Neural progenitor cell (in vitro differentiated cells): ENCODE data around the gene JAM2. TPM values are rescaled to one million over a fixed set of nuclear protein-coding genes. Genes with fewer than 3 reads are reported as not detected.

ENCODE experiments used
- DNase-seq: peaks from one replicate; pipeline ENCODE4 v3.0.0-alpha.2; 2016; ENCODE audit warnings: low spot score
- H2AFZ ChIP-seq: fragments of 200-600 bp; sonication (generic); replicated peaks from 2 replicates; pipeline ENCODE4 v1.6.1; 2016; ENCODE audit warnings: antibody characterized with exemption
- H3F3A ChIP-seq: fragments of 200-600 bp; sonication (generic); 2 replicates; pipeline ENCODE4 v1.6.1; 2016; ENCODE audit warnings: antibody characterized with exemption, low read depth
- H3K27ac ChIP-seq: fragments of 200-600 bp; sonication (generic); 2 replicates; pipeline ENCODE4 v1.5.1; 2016; ENCODE audit warnings: mild to moderate bottlenecking
- H3K27me3 ChIP-seq: fragments of 200-600 bp; sonication (generic); 2 replicates; pipeline ENCODE4 v1.6.1; 2016; ENCODE audit warnings: mild to moderate bottlenecking, moderate library complexity
- H3K36me3 ChIP-seq: fragments of 200-600 bp; sonication (generic); 2 replicates; pipeline ENCODE4 v1.5.1; 2016
- H3K4me1 ChIP-seq: fragments of 200-600 bp; sonication (generic); 2 replicates; pipeline ENCODE4 v1.6.1; 2016; ENCODE audit warnings: mixed run types
- H3K4me2 ChIP-seq: fragments of 200-600 bp; sonication (generic); 2 replicates; pipeline ENCODE4 v1.6.1; 2016
- H3K4me3 ChIP-seq: fragments of 200-600 bp; sonication (generic); 2 replicates; pipeline ENCODE4 v1.5.1; 2016
- H3K79me2 ChIP-seq: fragments of 200-600 bp; sonication (generic); 2 replicates; pipeline ENCODE4 v1.6.1; 2016; ENCODE audit warnings: low read depth
- H3K9ac ChIP-seq: fragments of 200-600 bp; sonication (generic); 2 replicates; pipeline ENCODE4 v1.6.1; 2016
- H3K9me3 ChIP-seq: fragments of 200-600 bp; sonication (generic); 2 replicates; pipeline ENCODE4 v1.5.1; 2016; ENCODE audit warnings: low read depth
- H4K20me1 ChIP-seq: fragments of 200-600 bp; sonication (generic); 2 replicates; pipeline ENCODE4 v1.6.1; 2016; ENCODE audit warnings: low read depth
- H3K27ac Mint-ChIP-seq: 3 replicates; pipeline ENCODE4 v1.8.0; 2021; ENCODE audit warnings: mixed read lengths
- H3K27me3 Mint-ChIP-seq: 2 replicates; pipeline ENCODE4 v1.8.0; 2022; ENCODE audit warnings: low read depth, mild to moderate bottlenecking, inconsistent platforms, moderate library complexity, mixed read lengths; ENCODE audit not compliant: insufficient read depth
- H3K36me3 Mint-ChIP-seq: 3 replicates; pipeline ENCODE4 v1.8.0; 2021; ENCODE audit warnings: mixed read lengths
- H3K4me1 Mint-ChIP-seq: 3 replicates; pipeline ENCODE4 v1.8.0; 2021; ENCODE audit warnings: mixed read lengths
- H3K4me3 Mint-ChIP-seq: 3 replicates; pipeline ENCODE4 v1.8.0; 2021; ENCODE audit warnings: mild to moderate bottlenecking, moderate library complexity, mixed read lengths
- H3K9me3 Mint-ChIP-seq: 3 replicates; pipeline ENCODE4 v1.8.0; 2020; ENCODE audit warnings: mixed read lengths
- EZH2 ChIP-seq: fragments of 200-600 bp; sonication (generic); IDR thresholded peaks from 2 replicates; pipeline ENCODE4 v1.6.1; 2017; ENCODE audit warnings: antibody characterized with exemption, mild to moderate bottlenecking, moderate library complexity
- EZH2phosphoT487 ChIP-seq: fragments of 200-600 bp; sonication (generic); IDR thresholded peaks from 2 replicates; pipeline ENCODE4 v1.6.1; 2017; ENCODE audit warnings: antibody characterized with exemption
- total RNA-seq: library from RNA; depleted of rRNA; stranded (reverse); fragments of >200 nt; gene quantifications from 2 replicates; pipeline ENCODE4 v1.2.3, GENCODE V29; 2015; ENCODE audit warnings: low replicate concordance
- TF ChIP-seq, protein P1 (sequence below): fragments of 200-600 bp; sonication (generic); IDR thresholded peaks from 2 replicates; pipeline ENCODE4 v1.5.1; 2017; ENCODE audit warnings: antibody characterized with exemption, mild to moderate bottlenecking

JAM2 gene
- total RNA-seq, 1 donor from 2014 or later, result 1.9 TPM

DNA sequence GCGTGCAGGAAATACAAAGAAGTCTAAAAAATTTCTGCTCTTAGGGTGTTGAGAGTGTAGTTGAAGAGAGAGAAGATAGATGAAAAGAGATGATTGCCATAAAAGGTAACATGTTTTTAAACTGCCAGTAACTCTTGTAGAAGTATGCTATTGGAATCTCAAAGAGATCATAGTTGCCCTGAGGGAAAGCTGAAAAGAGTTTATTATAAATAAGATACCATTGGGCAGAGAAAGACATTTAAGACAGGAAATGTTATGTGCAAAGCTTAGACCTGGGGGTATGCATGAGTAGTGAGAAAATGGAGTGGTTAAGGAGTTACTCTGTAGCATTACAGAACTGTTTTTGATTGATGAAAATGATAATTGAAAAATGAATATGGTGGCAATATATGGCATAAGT is 113.4 kb downstream of the JAM2 start:
- H3K27me3 Mint-ChIP-seq, result no peaks in the 10 kb centered on the region
- H3K4me3 ChIP-seq, result no peak overlapping the region
- no peak overlapping the region for H3K27ac Mint-ChIP-seq
- no peak overlapping the region for H2AFZ ChIP-seq
- H3K4me2 ChIP-seq, result no peak overlapping the region
- H3K9me3 ChIP-seq, result no peaks in the 10 kb centered on the region
- H3K27ac ChIP-seq, result no peak overlapping the region
- no peak overlapping the region for H3K9ac ChIP-seq
- H3K36me3 Mint-ChIP-seq, result peaks cover 10% of the 10 kb centered on the region
- H3K9me3 Mint-ChIP-seq, result no peaks in the 10 kb centered on the region
- no peaks in the 10 kb centered on the region for H3K27me3 ChIP-seq
- peaks cover 11% of the 10 kb centered on the region for H3K36me3 ChIP-seq
- no peak for DNase-seq
- TF ChIP-seq, protein P1, sequence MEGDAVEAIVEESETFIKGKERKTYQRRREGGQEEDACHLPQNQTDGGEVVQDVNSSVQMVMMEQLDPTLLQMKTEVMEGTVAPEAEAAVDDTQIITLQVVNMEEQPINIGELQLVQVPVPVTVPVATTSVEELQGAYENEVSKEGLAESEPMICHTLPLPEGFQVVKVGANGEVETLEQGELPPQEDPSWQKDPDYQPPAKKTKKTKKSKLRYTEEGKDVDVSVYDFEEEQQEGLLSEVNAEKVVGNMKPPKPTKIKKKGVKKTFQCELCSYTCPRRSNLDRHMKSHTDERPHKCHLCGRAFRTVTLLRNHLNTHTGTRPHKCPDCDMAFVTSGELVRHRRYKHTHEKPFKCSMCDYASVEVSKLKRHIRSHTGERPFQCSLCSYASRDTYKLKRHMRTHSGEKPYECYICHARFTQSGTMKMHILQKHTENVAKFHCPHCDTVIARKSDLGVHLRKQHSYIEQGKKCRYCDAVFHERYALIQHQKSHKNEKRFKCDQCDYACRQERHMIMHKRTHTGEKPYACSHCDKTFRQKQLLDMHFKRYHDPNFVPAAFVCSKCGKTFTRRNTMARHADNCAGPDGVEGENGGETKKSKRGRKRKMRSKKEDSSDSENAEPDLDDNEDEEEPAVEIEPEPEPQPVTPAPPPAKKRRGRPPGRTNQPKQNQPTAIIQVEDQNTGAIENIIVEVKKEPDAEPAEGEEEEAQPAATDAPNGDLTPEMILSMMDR, result no peak
- TF ChIP-seq EZH2, result no peak
- TF ChIP-seq EZH2phosphoT487, result no peak
- no peaks in the 10 kb centered on the region for H3K4me1 ChIP-seq
- no peaks in the 10 kb centered on the region for H3K79me2 ChIP-seq
- H3F3A ChIP-seq, result no peaks in the 10 kb centered on the region
- no peak overlapping the region for H3K4me3 Mint-ChIP-seq
- peaks cover 3% of the 10 kb centered on the region for H3K4me1 Mint-ChIP-seq
- H4K20me1 ChIP-seq, result no peaks in the 10 kb centered on the region

DNA sequence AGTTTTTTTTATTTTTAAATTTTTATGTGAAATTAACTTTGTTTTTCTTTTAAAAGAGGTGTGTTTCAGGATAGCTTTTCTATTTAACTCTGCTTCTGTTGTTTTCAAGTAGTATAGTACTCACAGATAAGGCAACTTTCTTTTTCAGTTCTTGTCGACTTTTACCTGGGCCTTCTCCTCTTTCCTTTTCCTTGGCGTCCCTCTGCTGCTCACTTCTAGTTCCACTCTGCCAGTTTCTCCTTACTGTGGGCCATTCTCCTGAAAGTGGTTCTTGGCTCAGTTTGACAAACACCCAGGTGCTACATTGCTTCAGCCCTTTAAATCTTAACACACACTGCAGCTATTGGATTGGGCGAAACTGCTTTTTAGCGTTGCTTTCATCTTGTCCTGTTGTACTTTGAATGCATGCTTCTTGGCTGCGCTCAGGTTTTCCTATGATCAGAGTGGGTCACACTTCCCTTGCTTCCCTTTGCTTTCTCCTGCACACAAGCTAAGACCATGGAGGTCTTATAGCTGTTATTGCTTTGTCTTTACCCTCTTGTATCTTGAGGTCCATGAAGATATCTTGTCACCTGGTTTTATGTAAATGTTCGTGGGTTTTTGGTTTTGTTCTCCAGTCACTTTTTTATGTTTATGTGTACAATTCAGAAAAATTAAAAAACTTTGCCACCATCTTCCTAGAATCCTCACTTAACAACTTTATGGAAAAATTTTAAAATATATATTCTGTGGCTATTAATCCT is 117.3 kb downstream of the JAM2 start:
- H3K9ac ChIP-seq, result no peak overlapping the region
- TF ChIP-seq, protein P1, result no peak
- TF ChIP-seq EZH2phosphoT487 (no peak), EZH2 (no peak)
- H3K27me3 Mint-ChIP-seq, result no peaks in the 10 kb centered on the region
- H4K20me1 ChIP-seq, result no peaks in the 10 kb centered on the region
- no peak for DNase-seq
- no peak overlapping the region for H2AFZ ChIP-seq
- peaks cover 14% of the 10 kb centered on the region for H3K36me3 Mint-ChIP-seq
- no peak overlapping the region for H3K4me2 ChIP-seq
- H3K27me3 ChIP-seq, result no peaks in the 10 kb centered on the region
- no peaks in the 10 kb centered on the region for H3K9me3 Mint-ChIP-seq
- H3K27ac ChIP-seq, result no peak overlapping the region
- H3K27ac Mint-ChIP-seq, result no peak overlapping the region
- H3K4me1 ChIP-seq, result no peaks in the 10 kb centered on the region
- H3K4me3 Mint-ChIP-seq, result no peak overlapping the region
- no peaks in the 10 kb centered on the region for H3F3A ChIP-seq
- no peaks in the 10 kb centered on the region for H3K4me1 Mint-ChIP-seq
- H3K36me3 ChIP-seq, result peaks cover 6% of the 10 kb centered on the region
- H3K79me2 ChIP-seq, result no peaks in the 10 kb centered on the region
- no peak overlapping the region for H3K4me3 ChIP-seq
- H3K9me3 ChIP-seq, result no peaks in the 10 kb centered on the region

DNA sequence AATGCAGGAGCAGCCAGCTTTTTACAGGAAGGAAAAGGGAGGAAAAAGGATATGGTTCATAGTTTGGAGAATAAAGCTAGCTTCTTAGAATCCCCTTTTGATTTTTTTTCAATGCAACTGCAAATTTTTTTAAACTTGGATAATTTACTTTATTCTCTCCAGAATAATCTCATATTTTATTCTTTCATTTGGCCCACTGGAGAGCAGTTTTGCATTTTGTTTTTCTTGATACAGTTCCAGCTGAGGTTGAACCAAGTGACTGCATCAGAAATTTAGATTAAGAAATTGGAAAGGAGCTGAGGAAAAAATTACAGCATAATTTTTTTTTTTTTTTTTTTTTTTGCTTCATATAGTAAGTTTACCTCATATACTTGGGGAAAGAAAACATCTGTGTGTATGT is 118.5 kb downstream of the JAM2 start:
- peaks cover 13% of the 10 kb centered on the region for H3K36me3 Mint-ChIP-seq
- H3K4me2 ChIP-seq, result no peak overlapping the region
- H3F3A ChIP-seq, result no peaks in the 10 kb centered on the region
- H3K9ac ChIP-seq, result no peak overlapping the region
- H2AFZ ChIP-seq, result no peak overlapping the region
- H3K27ac ChIP-seq, result no peak overlapping the region
- no peak overlapping the region for H3K4me3 Mint-ChIP-seq
- H3K4me1 Mint-ChIP-seq, result no peaks in the 10 kb centered on the region
- no peak overlapping the region for H3K4me3 ChIP-seq
- H3K27me3 ChIP-seq, result no peaks in the 10 kb centered on the region
- H3K9me3 Mint-ChIP-seq, result no peaks in the 10 kb centered on the region
- no peaks in the 10 kb centered on the region for H3K4me1 ChIP-seq
- H3K27me3 Mint-ChIP-seq, result no peaks in the 10 kb centered on the region
- H3K79me2 ChIP-seq, result no peaks in the 10 kb centered on the region
- H4K20me1 ChIP-seq, result no peaks in the 10 kb centered on the region
- TF ChIP-seq EZH2 (no peak), EZH2phosphoT487 (no peak)
- TF ChIP-seq, protein P1, result no peak
- no peaks in the 10 kb centered on the region for H3K9me3 ChIP-seq
- no peak overlapping the region for H3K27ac Mint-ChIP-seq
- peaks cover 10% of the 10 kb centered on the region for H3K36me3 ChIP-seq
- DNase-seq, result no peak
